Neural cell (in vitro differentiated cells): ENCODE data around the gene RAVER1. TPM values are rescaled to one million over a fixed set of nuclear protein-coding genes. Genes with fewer than 3 reads are reported as not detected.
"Not testable (repeated sequence)": the region's sequence is repeated elsewhere in the genome, so short reads cannot be mapped to it uniquely, and the experiment has no call there.

Experiments used
- H2AFZ ChIP-seq: fragments of 200-600, 300-800 bp; sonication (generic), shearing (Covaris generic); 2 replicates; pipeline ENCODE4 v1.6.0; 2014; ENCODE audit warnings: low read depth, mild to moderate bottlenecking, antibody characterized with exemption, low read length, moderate library complexity
- H3F3A ChIP-seq: fragments of 200-600 bp; shearing (Covaris generic); 2 replicates; pipeline ENCODE4 v1.6.1; 2016; ENCODE audit warnings: mild to moderate bottlenecking, moderate library complexity, mixed read lengths, antibody characterized with exemption, low read length; ENCODE audit not compliant: insufficient read depth, poor library complexity, severe bottlenecking
- H3K27ac ChIP-seq: fragments of 200-600, 300-800 bp; sonication (generic), shearing (Covaris generic); 2 replicates; pipeline ENCODE4 v1.5.1; 2014; ENCODE audit warnings: mild to moderate bottlenecking, low read length, moderate library complexity
- H3K27me3 ChIP-seq: fragments of 300-800, 200-600 bp; sonication (generic), shearing (Covaris generic); 2 replicates; pipeline ENCODE4 v1.6.0; 2014; ENCODE audit warnings: mild to moderate bottlenecking, low read depth, low read length, moderate library complexity; ENCODE audit not compliant: insufficient read depth
- H3K36me3 ChIP-seq: fragments of 300-800, 200-600 bp; sonication (generic), shearing (Covaris generic); 2 replicates; pipeline ENCODE4 v1.5.1; 2014; ENCODE audit warnings: mild to moderate bottlenecking, antibody characterized with exemption, low read length, moderate library complexity; ENCODE audit not compliant: insufficient read depth
- H3K4me2 ChIP-seq: fragments of 300-800, 200-600 bp; sonication (generic), shearing (Covaris generic); 2 replicates; pipeline ENCODE4 v1.6.0; 2014; ENCODE audit warnings: mild to moderate bottlenecking, low read length
- H3K4me3 ChIP-seq: fragments of 300-800, 200-600 bp; sonication (generic), shearing (Covaris generic); 2 replicates; pipeline ENCODE4 v1.5.1; 2014; ENCODE audit warnings: mild to moderate bottlenecking, low read length, moderate library complexity
- H3K79me2 ChIP-seq: fragments of 200-600 bp; shearing (Covaris generic); replicated peaks from 2 replicates; pipeline ENCODE4 v1.6.0; 2014; ENCODE audit warnings: mild to moderate bottlenecking, low read length, moderate library complexity; ENCODE audit not compliant: insufficient read depth
- H3K9ac ChIP-seq: fragments of 300-800, 200-600 bp; sonication (generic), shearing (Covaris generic); 2 replicates; pipeline ENCODE4 v1.6.1; 2016; ENCODE audit warnings: mild to moderate bottlenecking, low read length, mixed read lengths
- H3K9me2 ChIP-seq: fragments of 200-600 bp; shearing (Covaris generic); 2 replicates; pipeline ENCODE4 v1.6.1; 2016; ENCODE audit warnings: mild to moderate bottlenecking, low read length, mixed read lengths; ENCODE audit not compliant: insufficient read depth
- H3K9me3 ChIP-seq: fragments of 200-600, 300-800 bp; sonication (generic), shearing (Covaris generic); 2 replicates; pipeline ENCODE4 v1.6.1; 2016; ENCODE audit warnings: mild to moderate bottlenecking, mixed run types, low read length, moderate library complexity, mixed read lengths
- H4K20me1 ChIP-seq: fragments of 200-600 bp; shearing (Covaris generic); 2 replicates; pipeline ENCODE4 v1.6.1; 2016; ENCODE audit warnings: mild to moderate bottlenecking, mixed run types; ENCODE audit not compliant: insufficient read depth
- CTCF ChIP-seq: fragments of 450-650 bp; IDR thresholded peaks from 2 replicates; pipeline ENCODE4 v1.5.1; 2014; ENCODE audit warnings: antibody characterized with exemption, mild to moderate bottlenecking, moderate library complexity; ENCODE audit not compliant: poor library complexity, severe bottlenecking
- EP300 ChIP-seq: fragments of 450-650 bp; conservative IDR thresholded peaks from 2 replicates; pipeline ENCODE4 v1.6.1; 2014; ENCODE audit warnings: antibody characterized with exemption, mild to moderate bottlenecking, moderate library complexity; ENCODE audit not compliant: poor library complexity, severe bottlenecking
- EZH2 ChIP-seq: fragments of 200-600, 300-800 bp; shearing (Covaris generic), sonication (generic); IDR thresholded peaks from 2 replicates; pipeline ENCODE4 v1.6.1; 2014; ENCODE audit warnings: antibody characterized with exemption, low read length, borderline replicate concordance, mild to moderate bottlenecking; ENCODE audit not compliant: insufficient read depth, poor library complexity, severe bottlenecking
- MXI1 ChIP-seq: fragments of 450-650 bp; conservative IDR thresholded peaks from 2 replicates; pipeline ENCODE4 v1.6.1; 2014; ENCODE audit warnings: antibody characterized with exemption, mild to moderate bottlenecking; ENCODE audit not compliant: poor library complexity, severe bottlenecking
- POLR2AphosphoS5 ChIP-seq: IDR thresholded peaks from 2 replicates; pipeline ENCODE4 v1.6.1; 2012
- RAD21 ChIP-seq: fragments of 450-650 bp; conservative IDR thresholded peaks from 2 replicates; pipeline ENCODE4 v1.6.1; 2014; ENCODE audit warnings: antibody characterized with exemption, mild to moderate bottlenecking, moderate library complexity
- REST ChIP-seq: IDR thresholded peaks from 2 replicates; pipeline ENCODE4 v1.6.1; 2012; ENCODE audit warnings: borderline replicate concordance
- SMC3 ChIP-seq: fragments of 450-650 bp; conservative IDR thresholded peaks from 2 replicates; pipeline ENCODE4 v1.6.1; 2014; ENCODE audit warnings: antibody characterized with exemption, mild to moderate bottlenecking, moderate library complexity; ENCODE audit not compliant: poor library complexity
- TAF1 ChIP-seq: IDR thresholded peaks from 2 replicates; pipeline ENCODE4 v1.6.1; 2012; ENCODE audit warnings: low read depth
- polyA plus RNA-seq: library from polyadenylated mRNA; depleted of rRNA; stranded (reverse); fragments of >200 nt; gene quantifications from 2 replicates; pipeline ENCODE4 v1.2.3, GENCODE V29; 2014

RAVER1 gene
- polyA plus RNA-seq, 1 donor from 2014 or later: 1.3 TPM

- Histone ChIP-seq H3K4me2 (no peak overlapping the region), H3K9ac (no peak overlapping the region), H3K27ac (no peak overlapping the region), H3K4me3 (no peak overlapping the region), H3K9me3 (no peaks in the 10 kb centered on the region), H3K79me2 (peaks cover 7% of the 10 kb centered on the region), H3K9me2 (no peaks in the 10 kb centered on the region), H2AFZ (no peak overlapping the region), H3F3A (peaks cover 4% of the 10 kb centered on the region), H3K27me3 (no peaks in the 10 kb centered on the region), H4K20me1 (no peaks in the 10 kb centered on the region), H3K36me3 (no peaks in the 10 kb centered on the region)
- TF ChIP-seq MXI1 (no peak), POLR2AphosphoS5 (no peak), REST (no peak), SMC3 (no peak), CTCF (no peak), EP300 (no peak), EZH2 (no peak), RAD21 (no peak), TAF1 (no peak)
Observed at GRCh38 chr19:10378124-10378523, 44.8 kb upstream of the RAVER1 start.

- H4K20me1 ChIP-seq, H3K27ac ChIP-seq, H2AFZ ChIP-seq, H3K9ac ChIP-seq, H3K27me3 ChIP-seq, H3K4me2 ChIP-seq, H3K79me2 ChIP-seq, H3F3A ChIP-seq, H3K36me3 ChIP-seq, H3K9me3 ChIP-seq, H3K9me2 ChIP-seq, H3K4me3 ChIP-seq: not testable (repeated sequence)
Observed at GRCh38 chr19:10377140-10377640, 43.9 kb upstream of the RAVER1 start.

GRCh38 chr19:10374931-10375330 lies 41.6 kb upstream of the RAVER1 start:
- Histone ChIP-seq H2AFZ (no peak overlapping the region), H3K4me2 (no peak overlapping the region), H3K27me3 (no peaks in the 10 kb centered on the region), H3K27ac (no peak overlapping the region), H4K20me1 (no peaks in the 10 kb centered on the region), H3F3A (no peaks in the 10 kb centered on the region), H3K9me2 (no peaks in the 10 kb centered on the region), H3K79me2 (peaks cover 5% of the 10 kb centered on the region), H3K9ac (no peak overlapping the region), H3K36me3 (no peaks in the 10 kb centered on the region), H3K9me3 (no peaks in the 10 kb centered on the region), H3K4me3 (no peak overlapping the region)
- TF ChIP-seq EZH2 (no peak), REST (no peak), MXI1 (no peak), RAD21 (no peak), SMC3 (no peak), CTCF (no peak), TAF1 (no peak), POLR2AphosphoS5 (no peak), EP300 (no peak)
